ENCODE data around the gene CPA3.

DNA sequence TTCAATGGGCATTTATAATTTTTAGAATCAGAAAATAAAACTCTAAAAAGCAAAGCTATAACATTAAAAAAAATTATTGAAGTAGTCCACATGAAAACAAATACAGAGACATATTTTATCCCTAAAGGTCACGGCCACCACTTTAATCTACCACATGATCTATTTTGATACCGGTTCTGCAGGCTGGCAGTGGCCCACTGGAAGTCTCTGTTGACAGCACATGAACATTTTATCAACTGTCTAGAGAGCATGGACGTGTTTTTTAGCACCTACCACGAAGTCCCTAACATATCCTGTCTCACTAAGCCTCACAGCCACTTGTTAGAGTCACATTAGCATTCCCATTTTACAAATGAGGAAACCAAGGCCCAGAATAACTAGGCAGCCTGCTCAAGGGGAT is 1.8 kb upstream of the CPA3 start:
- TF ChIP-seq, protein P1, sequence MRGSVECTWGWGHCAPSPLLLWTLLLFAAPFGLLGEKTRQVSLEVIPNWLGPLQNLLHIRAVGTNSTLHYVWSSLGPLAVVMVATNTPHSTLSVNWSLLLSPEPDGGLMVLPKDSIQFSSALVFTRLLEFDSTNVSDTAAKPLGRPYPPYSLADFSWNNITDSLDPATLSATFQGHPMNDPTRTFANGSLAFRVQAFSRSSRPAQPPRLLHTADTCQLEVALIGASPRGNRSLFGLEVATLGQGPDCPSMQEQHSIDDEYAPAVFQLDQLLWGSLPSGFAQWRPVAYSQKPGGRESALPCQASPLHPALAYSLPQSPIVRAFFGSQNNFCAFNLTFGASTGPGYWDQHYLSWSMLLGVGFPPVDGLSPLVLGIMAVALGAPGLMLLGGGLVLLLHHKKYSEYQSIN (CRISPR knock-in tag; IDR thresholded peaks at IDR 0.05; ENCODE audit: borderline replicate concordance), result no peak
- TF ChIP-seq BHLHE40 (IDR thresholded peaks at IDR 0.05; ENCODE audit: low read length) (no peak), ZZZ3 (CRISPR knock-in tag; IDR thresholded peaks at IDR 0.05; ENCODE audit: borderline replicate concordance) (no peak)
- TF ChIP-seq, protein P2, sequence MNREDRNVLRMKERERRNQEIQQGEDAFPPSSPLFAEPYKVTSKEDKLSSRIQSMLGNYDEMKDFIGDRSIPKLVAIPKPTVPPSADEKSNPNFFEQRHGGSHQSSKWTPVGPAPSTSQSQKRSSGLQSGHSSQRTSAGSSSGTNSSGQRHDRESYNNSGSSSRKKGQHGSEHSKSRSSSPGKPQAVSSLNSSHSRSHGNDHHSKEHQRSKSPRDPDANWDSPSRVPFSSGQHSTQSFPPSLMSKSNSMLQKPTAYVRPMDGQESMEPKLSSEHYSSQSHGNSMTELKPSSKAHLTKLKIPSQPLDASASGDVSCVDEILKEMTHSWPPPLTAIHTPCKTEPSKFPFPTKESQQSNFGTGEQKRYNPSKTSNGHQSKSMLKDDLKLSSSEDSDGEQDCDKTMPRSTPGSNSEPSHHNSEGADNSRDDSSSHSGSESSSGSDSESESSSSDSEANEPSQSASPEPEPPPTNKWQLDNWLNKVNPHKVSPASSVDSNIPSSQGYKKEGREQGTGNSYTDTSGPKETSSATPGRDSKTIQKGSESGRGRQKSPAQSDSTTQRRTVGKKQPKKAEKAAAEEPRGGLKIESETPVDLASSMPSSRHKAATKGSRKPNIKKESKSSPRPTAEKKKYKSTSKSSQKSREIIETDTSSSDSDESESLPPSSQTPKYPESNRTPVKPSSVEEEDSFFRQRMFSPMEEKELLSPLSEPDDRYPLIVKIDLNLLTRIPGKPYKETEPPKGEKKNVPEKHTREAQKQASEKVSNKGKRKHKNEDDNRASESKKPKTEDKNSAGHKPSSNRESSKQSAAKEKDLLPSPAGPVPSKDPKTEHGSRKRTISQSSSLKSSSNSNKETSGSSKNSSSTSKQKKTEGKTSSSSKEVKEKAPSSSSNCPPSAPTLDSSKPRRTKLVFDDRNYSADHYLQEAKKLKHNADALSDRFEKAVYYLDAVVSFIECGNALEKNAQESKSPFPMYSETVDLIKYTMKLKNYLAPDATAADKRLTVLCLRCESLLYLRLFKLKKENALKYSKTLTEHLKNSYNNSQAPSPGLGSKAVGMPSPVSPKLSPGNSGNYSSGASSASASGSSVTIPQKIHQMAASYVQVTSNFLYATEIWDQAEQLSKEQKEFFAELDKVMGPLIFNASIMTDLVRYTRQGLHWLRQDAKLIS (CRISPR knock-in tag; IDR thresholded peaks at IDR 0.05), result no peak

All from HepG2 (cell line).